HEK293 (cell line): ENCODE data around the gene ZNF154.

ENCODE experiments used
- ELK4 ChIP-seq: IDR thresholded peaks from 2 replicates; pipeline ENCODE4 v1.6.1; 2011; ENCODE audit warnings: mild to moderate bottlenecking, low read depth, low read length, borderline replicate concordance
- KLF1 ChIP-seq: fragments of 450-650 bp; formaldehyde crosslinking; IDR thresholded peaks from 2 replicates; pipeline ENCODE4 v1.5.1; 2016; ENCODE audit warnings: missing biosample characterization, missing genetic modification characterization
- KLF16 ChIP-seq: fragments of 450-650 bp; formaldehyde crosslinking; IDR thresholded peaks from 2 replicates; pipeline ENCODE4 v1.5.1; 2017; ENCODE audit warnings: missing biosample characterization, missing genetic modification characterization
- PRDM1 ChIP-seq: fragments of 450-650 bp; formaldehyde crosslinking; IDR thresholded peaks from 2 replicates; pipeline ENCODE4; 2016; ENCODE audit warnings: missing biosample characterization, missing genetic modification characterization
- PRDM10 ChIP-seq: fragments of 450-650 bp; formaldehyde crosslinking; IDR thresholded peaks from 2 replicates; pipeline ENCODE4 v1.5.1; 2016; ENCODE audit warnings: missing biosample characterization, missing genetic modification characterization
- RBAK ChIP-seq: fragments of 450-650 bp; formaldehyde crosslinking; IDR thresholded peaks from 2 replicates; pipeline ENCODE4 v1.5.1; 2016; ENCODE audit warnings: missing biosample characterization, missing genetic modification characterization
- REST ChIP-seq: fragments of 450-650 bp; formaldehyde crosslinking; IDR thresholded peaks from 2 replicates; pipeline ENCODE4 v1.5.1; 2016; ENCODE audit warnings: missing biosample characterization, missing genetic modification characterization
- TRIM28 ChIP-seq: IDR thresholded peaks from 2 replicates; pipeline ENCODE4 v1.6.1; 2011; ENCODE audit warnings: low read length, control low read depth, borderline replicate concordance
- ZBTB7A ChIP-seq: fragments of 450-650 bp; formaldehyde crosslinking; IDR thresholded peaks from 2 replicates; pipeline ENCODE4 v1.5.1; 2016; ENCODE audit warnings: low read depth, missing biosample characterization, missing genetic modification characterization
- ZFP3 ChIP-seq: fragments of 450-650 bp; formaldehyde crosslinking; IDR thresholded peaks from 2 replicates; pipeline ENCODE4 v1.5.1; 2016; ENCODE audit warnings: low read depth, missing biosample characterization, missing genetic modification characterization
- ZFP37 ChIP-seq: fragments of 450-650 bp; formaldehyde crosslinking; IDR thresholded peaks from 2 replicates; pipeline ENCODE4 v1.5.1; 2016; ENCODE audit warnings: missing biosample characterization, missing genetic modification characterization
- ZNF175 ChIP-seq: fragments of 450-650 bp; formaldehyde crosslinking; IDR thresholded peaks from 2 replicates; pipeline ENCODE4 v1.5.1; 2016; ENCODE audit warnings: missing biosample characterization, missing genetic modification characterization
- ZNF239 ChIP-seq: fragments of 450-650 bp; formaldehyde crosslinking; IDR thresholded peaks from 2 replicates; pipeline ENCODE4 v1.5.1; 2016; ENCODE audit warnings: missing biosample characterization, missing genetic modification characterization
- ZNF24 ChIP-seq: fragments of 450-650 bp; formaldehyde crosslinking; IDR thresholded peaks from 2 replicates; pipeline ENCODE4 v1.5.1; 2016; ENCODE audit warnings: missing biosample characterization, missing genetic modification characterization
- ZNF248 ChIP-seq: fragments of 450-650 bp; formaldehyde crosslinking; IDR thresholded peaks from 2 replicates; pipeline ENCODE4 v1.5.1; 2017; ENCODE audit warnings: missing biosample characterization, missing genetic modification characterization
- ZNF266 ChIP-seq: fragments of 450-650 bp; formaldehyde crosslinking; IDR thresholded peaks from 2 replicates; pipeline ENCODE4 v1.5.1; 2016; ENCODE audit warnings: missing biosample characterization, missing genetic modification characterization, low read depth
- ZNF280D ChIP-seq: fragments of 450-650 bp; formaldehyde crosslinking; IDR thresholded peaks from 2 replicates; pipeline ENCODE4 v1.5.1; 2016; ENCODE audit warnings: missing biosample characterization, missing genetic modification characterization
- ZNF302 ChIP-seq: fragments of 450-650 bp; formaldehyde crosslinking; IDR thresholded peaks from 2 replicates; pipeline ENCODE4 v1.5.1; 2016; ENCODE audit warnings: missing biosample characterization, missing genetic modification characterization, low read depth
- ZNF324 ChIP-seq: fragments of 450-650 bp; formaldehyde crosslinking; IDR thresholded peaks from 2 replicates; pipeline ENCODE4 v1.5.1; 2016; ENCODE audit warnings: missing biosample characterization, missing genetic modification characterization
- ZNF426 ChIP-seq: fragments of 450-650 bp; formaldehyde crosslinking; IDR thresholded peaks from 2 replicates; pipeline ENCODE4 v1.5.1; 2017; ENCODE audit warnings: missing biosample characterization, missing genetic modification characterization, mild to moderate bottlenecking, inconsistent platforms, moderate library complexity
- ZNF580 ChIP-seq: fragments of 450-650 bp; formaldehyde crosslinking; IDR thresholded peaks from 2 replicates; pipeline ENCODE4 v1.5.1; 2016; ENCODE audit warnings: missing biosample characterization, missing genetic modification characterization
- ZNF621 ChIP-seq: fragments of 450-650 bp; formaldehyde crosslinking; IDR thresholded peaks from 2 replicates; pipeline ENCODE4 v1.5.1; 2017; ENCODE audit warnings: missing biosample characterization, missing genetic modification characterization
- ZNF626 ChIP-seq: fragments of 450-650 bp; sonication (Bioruptor Pico); formaldehyde crosslinking; IDR thresholded peaks from 2 replicates; pipeline ENCODE4 v1.5.1; 2018; ENCODE audit warnings: missing biosample characterization, missing genetic modification characterization, inconsistent platforms
- ZNF645 ChIP-seq: fragments of 450-650 bp; formaldehyde crosslinking; IDR thresholded peaks from 2 replicates; pipeline ENCODE4; 2016; ENCODE audit warnings: missing biosample characterization, missing genetic modification characterization
- ZNF677 ChIP-seq: fragments of 450-650 bp; IDR thresholded peaks from 2 replicates; pipeline ENCODE4 v1.5.0; 2018; ENCODE audit warnings: missing biosample characterization, mild to moderate bottlenecking, missing genetic modification characterization, moderate library complexity
- ZNF701 ChIP-seq: fragments of 450-650 bp; formaldehyde crosslinking; IDR thresholded peaks from 2 replicates; pipeline ENCODE4 v1.5.1; 2016; ENCODE audit warnings: missing biosample characterization, missing genetic modification characterization
- ZNF76 ChIP-seq: fragments of 450-650 bp; formaldehyde crosslinking; IDR thresholded peaks from 2 replicates; pipeline ENCODE4; 2016; ENCODE audit warnings: low read depth, missing biosample characterization, missing genetic modification characterization, borderline replicate concordance

Gene ZNF154

GRCh38 chr19:57746580-57747471 is 37.8 kb upstream of the ZNF154 start, which contains the start of gene ZNF776 (continued):
- TF ChIP-seq REST (tag by site-specific recombination) = no peak
- TF ChIP-seq ZNF239 (tag by site-specific recombination) = no peak
- TF ChIP-seq ZNF280D (tag by site-specific recombination) = peak; percentile 67; the same call in 1 of the 2 replicates
- TF ChIP-seq ZBTB7A (tag by site-specific recombination) = 0 out of 2 replicates have a peak, but pooled peaks have one; percentile 29
- no peak for TF ChIP-seq ELK4
- TF ChIP-seq ZNF701 (tag by site-specific recombination) = no peak
- TF ChIP-seq ZNF175 (tag by site-specific recombination) = no peak
- TF ChIP-seq PRDM10 = peak; percentile 97
- TF ChIP-seq TRIM28 = 0 out of 2 replicates have a peak, but pooled peaks have one; percentile 12
- TF ChIP-seq KLF16 (tag by site-specific recombination) = 0 out of 2 replicates have a peak, but pooled peaks have one; percentile 20
- no peak for TF ChIP-seq ZNF621
- TF ChIP-seq ZNF24 (tag by site-specific recombination) = no peak
- TF ChIP-seq RBAK = no peak
- no peak for TF ChIP-seq ZNF302 (tag by site-specific recombination)
- TF ChIP-seq ZNF580 (tag by site-specific recombination) = no peak
- TF ChIP-seq ZNF626 = no peak
- no peak for TF ChIP-seq ZNF248 (tag by site-specific recombination)
- TF ChIP-seq ZNF266 (tag by site-specific recombination) = no peak
- peak; percentile 71; the same call in 1 of the 2 replicates for TF ChIP-seq ZFP37
- peak; percentile 80 for TF ChIP-seq KLF1 (tag by site-specific recombination)
- TF ChIP-seq ZFP3 = no peak
- no peak for TF ChIP-seq PRDM1 (tag by site-specific recombination)
- TF ChIP-seq ZNF76 (tag by site-specific recombination) = peak; percentile 82
- no peak for TF ChIP-seq ZNF677 (tag by site-specific recombination)
- no peak for TF ChIP-seq ZNF426 (tag by site-specific recombination)
- no peak for TF ChIP-seq ZNF645 (tag by site-specific recombination)
- peak; percentile 57; the same call in 1 of the 2 replicates for TF ChIP-seq ZNF324 (tag by site-specific recombination)
